ENCODE results near the gene ACSF3.

DNA sequence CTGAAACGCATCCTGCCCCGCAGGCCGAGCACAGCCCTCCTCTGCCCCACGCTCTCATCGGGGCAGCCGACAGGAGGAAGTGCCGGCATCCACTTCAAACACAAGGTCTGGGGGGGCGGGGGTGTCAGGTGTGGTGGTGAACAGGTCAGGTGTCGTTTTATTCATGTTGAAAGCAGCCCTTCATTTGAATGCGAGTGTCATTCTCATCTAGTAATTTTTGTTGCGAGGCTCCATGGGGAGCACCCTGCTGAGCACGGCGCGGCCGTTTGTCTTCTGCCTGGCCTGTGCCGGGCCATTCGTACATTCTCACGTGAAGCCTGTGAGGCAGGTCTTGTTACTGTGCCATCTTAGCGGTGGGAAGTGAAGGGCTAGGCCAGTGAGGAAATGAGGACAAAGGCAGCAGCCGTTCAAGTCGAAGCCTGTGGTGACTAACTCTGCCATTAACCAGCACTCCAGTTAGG, 1.9 kb downstream of the ACSF3 start:
- TF ChIP-seq, protein P1, sequence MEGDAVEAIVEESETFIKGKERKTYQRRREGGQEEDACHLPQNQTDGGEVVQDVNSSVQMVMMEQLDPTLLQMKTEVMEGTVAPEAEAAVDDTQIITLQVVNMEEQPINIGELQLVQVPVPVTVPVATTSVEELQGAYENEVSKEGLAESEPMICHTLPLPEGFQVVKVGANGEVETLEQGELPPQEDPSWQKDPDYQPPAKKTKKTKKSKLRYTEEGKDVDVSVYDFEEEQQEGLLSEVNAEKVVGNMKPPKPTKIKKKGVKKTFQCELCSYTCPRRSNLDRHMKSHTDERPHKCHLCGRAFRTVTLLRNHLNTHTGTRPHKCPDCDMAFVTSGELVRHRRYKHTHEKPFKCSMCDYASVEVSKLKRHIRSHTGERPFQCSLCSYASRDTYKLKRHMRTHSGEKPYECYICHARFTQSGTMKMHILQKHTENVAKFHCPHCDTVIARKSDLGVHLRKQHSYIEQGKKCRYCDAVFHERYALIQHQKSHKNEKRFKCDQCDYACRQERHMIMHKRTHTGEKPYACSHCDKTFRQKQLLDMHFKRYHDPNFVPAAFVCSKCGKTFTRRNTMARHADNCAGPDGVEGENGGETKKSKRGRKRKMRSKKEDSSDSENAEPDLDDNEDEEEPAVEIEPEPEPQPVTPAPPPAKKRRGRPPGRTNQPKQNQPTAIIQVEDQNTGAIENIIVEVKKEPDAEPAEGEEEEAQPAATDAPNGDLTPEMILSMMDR (conservative IDR thresholded peaks at IDR 0.05; ENCODE audit: low read length): no peak
- no peak for TF ChIP-seq EZH2phosphoT487 (IDR thresholded peaks at IDR 0.05; ENCODE audit: borderline replicate concordance, low read depth, low read length)
